Activated CD4-positive, alpha-beta T cell treated with anti-CD3 and anti-CD28 coated beads, Interleukin-2, amount 50 U/mL, for 16 hours (primary cell): Measurements from ENCODE around the gene TMEM175.

Experiments used
- DNase-seq: peaks from one replicate; pipeline ENCODE4 v3.0.0-alpha.2; 2020

Gene TMEM175

GRCh38 chr4:948101-948935, 16.1 kb downstream of the TMEM175 start:
- no peak for DNase-seq

GRCh38 chr4:948936-949300, 16.7 kb downstream of the TMEM175 start:
- no peak for DNase-seq

GRCh38 chr4:949656-950055, 17.4 kb downstream of the TMEM175 start:
- DNase-seq = no peak

GRCh38 chr4:950136-951020, 18.1 kb downstream of the TMEM175 start:
- DNase-seq = no peak

GRCh38 chr4:951186-951585, 18.9 kb downstream of the TMEM175 start:
- DNase-seq = no peak

GRCh38 chr4:951594-952468, 19.6 kb downstream of the TMEM175 start:
- DNase-seq = no peak

GRCh38 chr4:952881-953573, 20.8 kb downstream of the TMEM175 start:
- DNase-seq = no peak

- no peak for DNase-seq
Measured at GRCh38 chr4:953574-953915, 21.3 kb downstream of the TMEM175 start.

- DNase-seq = no peak
Measured at GRCh38 chr4:954211-955020, 22.2 kb downstream of the TMEM175 start.

GRCh38 chr4:955161-955921, 23.1 kb downstream of the TMEM175 start:
- no peak for DNase-seq

GRCh38 chr4:955931-956381, 23.7 kb downstream of the TMEM175 start:
- no peak for DNase-seq

- DNase-seq = no peak
Measured at GRCh38 chr4:956531-957230, 24.4 kb downstream of the TMEM175 start.

GRCh38 chr4:957231-957580, 24.9 kb downstream of the TMEM175 start:
- no peak for DNase-seq

- no peak for DNase-seq
Measured at GRCh38 chr4:957581-958313, 25.5 kb downstream of the TMEM175 start.

- no peak for DNase-seq
Measured at GRCh38 chr4:958314-958665, 26.0 kb downstream of the TMEM175 start.

GRCh38 chr4:958696-959337, 26.6 kb downstream of the TMEM175 start:
- DNase-seq = no peak

- DNase-seq = no peak
Measured at GRCh38 chr4:959338-960139, 27.3 kb downstream of the TMEM175 start.

GRCh38 chr4:960140-960635, 27.9 kb downstream of the TMEM175 start:
- DNase-seq = no peak
